ENCODE data around the gene ILDR2.

The ILDR2 gene

DNA sequence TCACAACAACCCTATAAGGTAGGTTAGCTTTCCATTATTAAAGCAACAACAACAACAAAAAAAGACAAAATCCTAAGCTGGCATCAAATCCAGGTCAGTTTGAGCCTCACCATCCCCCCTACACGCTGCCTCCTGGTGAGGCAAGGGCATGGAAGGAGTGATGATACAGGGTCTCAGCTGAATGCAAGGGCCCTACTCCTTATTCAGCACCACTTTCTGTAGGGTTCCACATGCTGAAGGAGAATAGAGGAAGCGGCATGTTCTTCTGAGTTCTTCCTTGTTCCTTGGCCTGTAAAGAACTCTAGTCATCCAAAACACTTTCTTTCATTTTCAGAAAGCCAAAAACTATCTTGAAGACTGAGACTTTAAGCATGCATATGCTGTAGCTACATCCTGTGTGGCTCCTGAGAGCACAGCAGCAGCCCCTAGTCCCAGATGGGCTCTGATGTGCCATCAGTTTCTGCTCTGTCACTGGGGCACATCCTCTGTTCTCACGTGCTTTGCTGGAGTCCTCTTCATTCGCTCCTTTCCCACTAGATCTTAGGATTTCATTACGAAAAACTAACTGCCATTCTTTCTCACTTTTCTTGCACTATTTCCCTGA, 6.2 kb downstream of the ILDR2 start:
- DNase-seq: no peak

DNA sequence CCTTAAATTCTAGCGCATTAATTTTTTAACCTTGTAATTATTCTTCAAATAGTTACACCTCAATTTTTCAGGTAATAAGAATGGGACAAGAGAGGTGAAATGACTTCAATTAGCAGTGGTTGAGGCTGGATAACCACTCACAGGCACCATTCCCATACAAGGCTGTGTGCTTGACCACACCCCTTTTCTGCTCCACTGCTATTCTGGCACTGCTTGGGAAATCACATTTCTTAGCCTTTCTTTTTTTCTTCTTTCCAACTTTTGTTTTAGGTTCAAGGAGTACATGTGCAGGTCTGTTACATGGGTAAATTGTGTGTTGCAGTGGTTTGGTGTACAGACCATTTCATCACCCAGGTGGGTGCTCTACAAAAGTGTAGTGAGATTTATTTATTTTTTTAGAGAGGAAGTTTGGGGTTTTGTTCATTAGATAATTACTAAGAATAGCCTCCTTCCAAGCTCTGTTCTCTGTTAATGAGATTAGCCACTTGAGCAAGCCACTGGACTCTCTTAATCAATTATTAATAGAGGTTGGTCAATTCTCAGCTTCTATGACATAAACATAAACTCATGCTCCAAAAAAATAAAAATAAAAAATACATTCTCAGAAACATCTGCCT, 14.4 kb downstream of the ILDR2 start:
- no peak for DNase-seq

DNA sequence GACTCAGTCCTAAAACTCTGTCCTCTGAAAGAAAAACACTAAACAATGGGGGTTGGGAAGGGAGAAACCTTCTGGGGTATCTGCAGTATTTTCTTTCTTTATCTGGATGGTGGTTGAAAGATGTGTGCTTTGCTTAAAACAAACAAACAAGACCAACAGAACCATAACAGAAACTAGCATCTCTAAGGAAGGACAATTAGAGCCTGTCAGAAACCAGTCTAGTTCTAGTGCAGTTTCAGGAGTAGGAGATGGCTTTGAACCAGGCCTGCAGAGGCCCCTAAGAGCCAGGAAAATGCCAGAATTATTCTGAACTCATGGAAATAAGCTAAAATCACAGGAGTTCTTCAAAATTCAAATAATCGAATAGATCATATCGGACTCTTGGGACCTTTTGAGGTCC, 18.5 kb downstream of the ILDR2 start:
- DNase-seq: no peak

GRCh38 chr1:166956057-166956850, 19.1 kb downstream of the ILDR2 start:
- no peak for DNase-seq

DNA sequence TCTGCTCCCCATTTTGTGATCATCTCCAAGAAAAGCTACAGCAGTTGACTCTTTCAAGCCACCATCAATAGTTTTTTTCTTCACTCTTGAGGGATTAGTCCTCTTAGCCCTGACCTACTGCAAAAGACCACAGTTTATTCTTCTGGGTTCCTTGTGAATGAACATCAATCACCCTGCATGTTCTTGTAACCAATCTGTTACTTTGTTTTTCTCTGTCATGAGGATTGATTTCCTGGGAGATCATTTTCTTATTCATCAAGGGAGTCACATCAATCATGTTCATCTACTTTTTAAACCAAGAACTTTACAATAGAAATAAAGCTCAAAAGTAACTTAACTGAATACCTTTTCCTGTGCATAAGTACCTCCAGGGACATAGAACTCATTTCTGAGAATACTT, 21.8 kb downstream of the ILDR2 start:
- no peak for DNase-seq

DNA sequence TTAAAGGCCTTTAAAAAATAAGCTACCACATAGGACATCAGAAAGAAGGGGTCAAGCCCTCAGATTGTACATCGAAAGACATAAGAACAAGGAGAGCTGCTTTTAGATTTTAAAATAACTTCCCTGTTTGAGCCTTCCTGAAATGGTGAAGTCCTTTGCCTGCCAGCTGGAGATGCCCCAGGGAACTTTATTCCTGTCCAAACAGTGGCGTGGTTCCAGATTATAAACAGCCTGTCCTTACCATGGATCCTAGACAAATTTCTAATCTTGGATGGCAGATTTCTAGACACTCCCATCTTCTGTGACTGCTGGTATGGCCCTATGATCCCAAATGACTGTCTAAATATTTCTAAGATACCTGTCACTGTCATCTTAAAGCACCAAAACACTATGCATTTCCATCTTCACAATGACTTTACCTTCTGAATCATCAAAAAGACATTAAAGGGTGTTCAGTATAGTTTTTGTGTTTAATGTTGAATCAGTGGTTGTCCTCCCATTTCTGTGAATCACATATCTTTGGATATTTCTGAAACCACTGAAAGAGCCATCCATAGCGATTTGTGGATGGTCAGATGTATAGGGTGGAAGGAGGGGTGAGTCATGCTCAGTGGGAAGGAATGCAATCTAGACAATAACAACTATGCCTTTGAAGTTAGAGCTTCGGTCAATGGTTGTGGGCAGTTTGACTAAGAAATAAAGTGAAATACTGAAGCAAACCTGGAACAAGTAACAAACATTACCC, 23.2 kb downstream of the ILDR2 start:
- no peak for DNase-seq

GRCh38 chr1:166951050-166951449, 24.3 kb downstream of the ILDR2 start:
- no peak for DNase-seq

DNA sequence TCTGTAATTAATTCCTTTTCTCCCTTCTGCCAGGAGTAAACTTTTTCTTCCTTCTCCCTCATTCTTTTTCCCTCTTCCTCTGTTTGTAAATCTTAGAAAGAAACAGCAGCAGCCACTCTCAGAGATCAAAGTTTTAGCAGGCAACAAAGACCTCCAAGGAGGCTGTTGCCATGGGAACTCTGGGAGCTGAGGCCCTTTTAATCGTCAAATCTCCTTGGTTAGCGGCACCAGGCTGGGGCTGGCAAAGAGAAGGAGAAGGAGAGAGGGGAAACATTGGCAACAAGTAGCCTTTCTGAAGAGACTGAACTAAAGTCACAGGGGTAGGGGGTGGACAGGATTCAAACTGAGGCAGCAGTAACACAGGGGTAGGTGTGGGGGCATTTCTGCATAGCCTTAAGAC, 25.2 kb downstream of the ILDR2 start:
- DNase-seq: no peak

DNA sequence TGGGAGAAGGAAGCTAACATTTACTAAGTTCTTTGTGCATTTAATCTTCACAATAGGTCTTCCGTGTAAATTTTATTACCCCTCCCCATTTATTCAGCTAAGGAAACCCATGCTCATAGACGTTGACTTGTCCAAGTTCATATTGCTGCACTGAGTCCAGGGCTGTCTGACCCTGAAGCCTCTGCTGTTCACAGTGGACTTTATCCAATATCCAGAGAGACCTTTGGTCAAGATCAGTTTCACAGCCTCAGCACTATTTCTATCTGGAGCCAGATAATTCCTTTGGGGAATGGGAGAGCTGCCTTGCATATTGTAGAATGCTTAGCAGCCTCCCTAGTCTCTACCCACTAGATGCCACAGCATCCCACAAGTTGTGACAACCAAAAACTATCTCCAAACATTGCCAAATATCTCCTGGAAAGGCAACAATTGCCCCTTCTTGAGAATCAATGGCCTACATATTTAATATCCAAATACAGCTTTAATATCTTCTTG, 26.4 kb downstream of the ILDR2 start:
- no peak for DNase-seq

DNA sequence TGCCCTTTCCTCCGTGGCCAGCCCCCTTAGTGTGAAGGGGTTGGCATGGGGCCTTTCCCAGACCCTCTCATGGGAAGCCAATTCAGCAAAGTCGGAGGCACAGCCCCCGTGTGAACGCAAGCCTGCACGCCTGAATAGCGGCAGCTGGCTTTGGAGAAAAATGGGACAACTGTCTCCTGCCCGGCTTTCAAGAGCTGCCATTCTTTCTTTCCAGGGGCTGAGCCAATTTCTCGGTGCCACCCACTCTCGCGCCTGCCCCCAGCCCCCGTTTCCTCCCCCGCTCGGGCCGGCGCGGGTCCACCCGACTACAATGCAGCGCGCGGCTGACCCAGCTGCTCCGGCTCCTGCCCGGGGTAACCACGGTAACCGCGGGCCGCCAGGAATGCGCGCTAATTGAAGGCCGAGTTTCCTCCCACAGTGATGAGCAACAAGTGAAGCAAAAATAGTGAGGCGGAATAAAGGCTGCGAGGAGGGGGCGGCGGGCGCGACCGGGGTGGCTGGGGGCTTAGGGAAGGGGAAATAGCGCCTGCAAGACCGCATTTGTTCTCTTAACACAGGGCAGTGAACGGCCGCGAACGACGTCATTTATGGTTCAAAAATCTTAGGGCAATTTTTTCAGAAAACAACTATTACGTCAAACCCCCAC, 27.8 kb downstream of the ILDR2 start:
- DNase-seq: peak in 1 of 2 experiments; percentile 1

DNA sequence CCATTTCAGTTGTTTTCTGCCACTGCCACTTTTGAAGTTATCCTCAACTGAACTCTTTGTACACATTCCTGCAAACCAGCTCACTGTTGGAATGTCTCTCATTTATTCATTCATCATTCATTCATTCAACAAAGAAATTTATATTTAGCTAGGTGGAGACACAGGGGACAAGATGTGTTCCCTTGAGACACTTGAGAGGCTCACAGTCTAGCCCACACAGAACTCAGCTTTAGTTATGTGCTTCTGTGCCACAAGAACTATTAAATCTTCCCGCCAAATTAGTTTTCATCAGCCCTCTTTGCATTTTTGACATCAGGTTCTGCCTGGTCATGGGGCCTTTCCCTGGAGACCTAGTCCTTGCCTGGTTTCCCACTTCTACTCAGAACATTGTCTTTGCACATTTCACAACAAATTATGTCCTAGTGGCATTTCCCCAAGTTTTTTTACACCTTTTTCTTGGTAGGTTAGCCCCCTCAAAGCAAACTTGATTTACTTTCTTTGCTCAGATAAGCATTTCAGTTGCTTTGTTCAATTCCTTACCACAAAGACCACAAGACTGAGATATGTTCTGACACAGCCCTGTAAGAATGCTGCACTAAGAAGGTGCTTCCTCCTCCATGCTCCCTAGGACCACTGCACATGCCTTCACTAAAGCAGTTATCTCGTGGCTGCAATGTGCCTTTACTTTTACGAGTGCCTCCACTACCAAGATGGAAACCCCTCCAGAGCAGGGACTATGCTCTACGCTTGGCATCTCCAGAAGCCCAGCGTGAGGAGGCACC, 31.0 kb downstream of the ILDR2 start:
- DNase-seq: no peak

- no peak for DNase-seq
Measured at GRCh38 chr1:166939741-166940375, 35.5 kb downstream of the ILDR2 start.

GRCh38 chr1:166937962-166938361, 37.4 kb downstream of the ILDR2 start:
- no peak for DNase-seq

DNA sequence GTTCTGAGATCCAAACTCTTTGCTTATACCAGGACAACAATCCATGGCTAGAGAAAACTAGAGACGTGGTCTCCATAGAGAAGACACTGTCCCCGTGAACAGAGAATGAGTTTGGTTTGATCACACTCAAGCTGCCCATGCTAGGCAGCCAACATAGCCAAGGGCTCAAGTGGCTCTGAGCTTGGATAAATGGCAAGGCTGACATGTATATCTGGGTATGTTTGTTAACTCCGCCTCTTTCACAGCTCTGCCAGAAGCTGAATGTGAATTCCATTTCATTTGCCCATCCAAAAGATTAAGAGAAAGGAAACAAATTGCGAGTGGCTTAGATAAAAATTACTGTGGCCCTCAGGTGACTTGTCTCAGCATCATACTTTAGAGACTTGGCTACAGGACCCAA, 38.0 kb downstream of the ILDR2 start:
- no peak for DNase-seq

GRCh38 chr1:166933633-166934032, 41.7 kb downstream of the ILDR2 start:
- no peak for DNase-seq

- no peak for DNase-seq
Measured at GRCh38 chr1:166933140-166933539, 42.2 kb downstream of the ILDR2 start.

DNA sequence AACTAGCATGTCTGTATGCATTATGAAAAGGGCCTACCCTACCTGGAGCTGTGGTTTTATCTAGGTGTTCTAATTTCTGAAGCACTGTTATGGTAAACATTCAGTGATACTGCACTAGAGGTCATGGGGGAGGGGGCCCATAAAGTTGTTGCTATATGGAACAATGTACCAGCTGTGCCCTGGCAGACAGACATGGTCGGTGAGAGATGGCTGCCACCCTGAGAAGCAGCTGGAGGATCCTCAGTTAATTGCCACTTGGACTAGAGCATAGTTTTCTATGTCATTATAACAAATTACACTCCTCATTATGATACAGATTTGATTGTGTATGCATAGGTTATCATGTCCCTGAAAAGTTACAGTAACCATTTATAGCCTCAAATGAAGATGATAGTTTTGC, 45.4 kb downstream of the ILDR2 start:
- no peak for DNase-seq

- DNase-seq: no peak
Measured at GRCh38 chr1:166927701-166928100, 47.6 kb downstream of the ILDR2 start.

GRCh38 chr1:166925810-166926478, 49.4 kb downstream of the ILDR2 start:
- no peak for DNase-seq

- no peak for DNase-seq
Measured at GRCh38 chr1:166924823-166925541, 50.4 kb downstream of the ILDR2 start.
